DND-41 (cell line): ENCODE data around the gene NLRP2B.
"Not testable (repeated sequence)": the region's sequence is repeated elsewhere in the genome, so short reads cannot be mapped to it uniquely, and the experiment has no call there.

Experiments used
- EZH2 ChIP-seq: IDR thresholded peaks from 3 replicates; pipeline ENCODE4 v1.6.1; 2012; ENCODE audit warnings: borderline replicate concordance, low read depth, mild to moderate bottlenecking, moderate library complexity, low read length, inconsistent platforms; ENCODE audit not compliant: severe bottlenecking
- TF ChIP-seq, protein P1 (sequence below): IDR thresholded peaks from 2 replicates; pipeline ENCODE4 v1.5.1; 2012; ENCODE audit warnings: borderline replicate concordance, low read length, moderate library complexity, mild to moderate bottlenecking; ENCODE audit not compliant: poor library complexity, severe bottlenecking; ENCODE audit errors: extremely low read depth

DNA sequence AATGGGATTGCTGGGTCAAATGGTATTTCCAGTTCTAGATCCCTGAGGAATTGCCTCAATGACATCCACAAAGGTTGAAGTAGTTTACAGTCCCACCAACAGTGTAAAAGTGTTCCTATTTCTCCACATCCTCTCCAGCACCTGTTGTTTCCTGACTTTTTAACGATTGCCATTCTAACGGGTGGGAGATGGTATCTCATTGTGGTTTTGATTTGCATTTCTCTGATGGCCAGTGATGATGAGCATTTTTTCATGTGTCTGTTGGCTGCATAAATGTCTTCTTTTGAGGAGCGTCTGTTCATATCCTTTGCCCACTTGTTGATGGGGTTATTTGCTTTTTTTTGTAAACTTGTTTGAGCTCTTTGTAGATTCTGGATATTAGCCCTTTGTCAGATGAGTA, 45.9 kb upstream of the NLRP2B start:
- TF ChIP-seq, protein P1, sequence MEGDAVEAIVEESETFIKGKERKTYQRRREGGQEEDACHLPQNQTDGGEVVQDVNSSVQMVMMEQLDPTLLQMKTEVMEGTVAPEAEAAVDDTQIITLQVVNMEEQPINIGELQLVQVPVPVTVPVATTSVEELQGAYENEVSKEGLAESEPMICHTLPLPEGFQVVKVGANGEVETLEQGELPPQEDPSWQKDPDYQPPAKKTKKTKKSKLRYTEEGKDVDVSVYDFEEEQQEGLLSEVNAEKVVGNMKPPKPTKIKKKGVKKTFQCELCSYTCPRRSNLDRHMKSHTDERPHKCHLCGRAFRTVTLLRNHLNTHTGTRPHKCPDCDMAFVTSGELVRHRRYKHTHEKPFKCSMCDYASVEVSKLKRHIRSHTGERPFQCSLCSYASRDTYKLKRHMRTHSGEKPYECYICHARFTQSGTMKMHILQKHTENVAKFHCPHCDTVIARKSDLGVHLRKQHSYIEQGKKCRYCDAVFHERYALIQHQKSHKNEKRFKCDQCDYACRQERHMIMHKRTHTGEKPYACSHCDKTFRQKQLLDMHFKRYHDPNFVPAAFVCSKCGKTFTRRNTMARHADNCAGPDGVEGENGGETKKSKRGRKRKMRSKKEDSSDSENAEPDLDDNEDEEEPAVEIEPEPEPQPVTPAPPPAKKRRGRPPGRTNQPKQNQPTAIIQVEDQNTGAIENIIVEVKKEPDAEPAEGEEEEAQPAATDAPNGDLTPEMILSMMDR: not testable (repeated sequence)
- TF ChIP-seq EZH2: not testable (repeated sequence)
